Measurements from ENCODE around the gene MCTP1.

MCTP1 gene

DNA sequence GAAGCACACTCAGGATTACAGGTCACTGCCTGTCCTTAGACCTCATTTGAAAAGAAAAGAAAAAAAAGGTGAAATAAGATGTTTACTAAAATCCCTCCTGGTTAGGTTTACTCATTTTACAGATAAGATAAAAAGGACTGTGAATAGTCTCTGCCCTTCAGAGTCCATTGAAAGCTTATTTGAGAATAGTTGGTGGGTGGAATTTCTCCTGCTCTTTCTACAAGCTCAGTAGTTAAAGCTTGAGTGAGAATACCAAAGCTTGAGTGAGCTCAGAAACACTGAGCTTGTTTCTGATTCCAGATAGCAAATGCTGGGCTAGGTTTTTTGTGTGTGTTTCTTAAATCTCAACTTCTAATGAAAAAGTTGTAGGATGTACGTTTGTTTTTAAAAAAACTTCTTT lies 559.8 kb downstream of the MCTP1 start:
- no peak for DNase-seq (ENCODE audit: low read depth in 2 of 3, low spot score in 2 of 3)

DNA sequence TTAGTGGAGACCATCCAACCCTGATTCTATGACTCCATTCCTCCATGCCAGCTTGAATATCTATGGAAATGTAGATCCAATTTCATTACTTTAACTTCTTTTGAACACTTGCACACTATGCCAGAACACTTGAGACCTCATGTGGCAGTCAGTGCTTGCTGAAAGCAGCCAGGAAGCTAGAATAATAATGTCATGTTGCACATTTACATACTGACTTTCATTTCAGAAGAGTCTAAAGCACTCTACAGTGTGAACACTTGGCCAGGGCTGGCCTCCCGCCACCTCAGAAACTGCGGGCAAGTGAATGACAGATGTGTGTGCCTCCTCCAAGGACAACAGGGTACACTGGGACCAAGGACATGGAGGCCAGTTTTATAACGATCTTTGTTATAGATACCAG lies 569.1 kb downstream of the MCTP1 start:
- DNase-seq (ENCODE audit: low read depth in 2 of 3, low spot score in 2 of 3): no peak

DNA sequence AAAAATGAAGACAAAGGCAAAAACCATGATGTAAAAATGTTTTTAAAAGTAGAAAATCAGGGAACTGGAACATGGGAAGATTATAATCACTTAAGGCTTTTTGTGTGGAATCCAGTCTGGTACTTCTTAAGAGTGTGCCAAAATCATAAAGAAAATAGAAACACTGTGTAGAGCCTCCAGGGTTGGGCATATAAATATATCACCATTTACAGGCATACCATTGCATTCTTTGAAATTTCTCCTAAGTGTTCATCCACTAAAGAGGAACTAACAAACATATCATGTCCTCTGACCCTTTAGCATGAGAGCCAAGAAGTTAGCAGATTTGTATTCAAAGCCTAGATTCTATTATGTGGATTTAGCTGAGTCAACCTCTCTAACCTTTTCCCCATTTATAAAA lies 573.1 kb downstream of the MCTP1 start:
- DNase-seq (ENCODE audit: low read depth in 2 of 3, low spot score in 2 of 3): no peak

DNA sequence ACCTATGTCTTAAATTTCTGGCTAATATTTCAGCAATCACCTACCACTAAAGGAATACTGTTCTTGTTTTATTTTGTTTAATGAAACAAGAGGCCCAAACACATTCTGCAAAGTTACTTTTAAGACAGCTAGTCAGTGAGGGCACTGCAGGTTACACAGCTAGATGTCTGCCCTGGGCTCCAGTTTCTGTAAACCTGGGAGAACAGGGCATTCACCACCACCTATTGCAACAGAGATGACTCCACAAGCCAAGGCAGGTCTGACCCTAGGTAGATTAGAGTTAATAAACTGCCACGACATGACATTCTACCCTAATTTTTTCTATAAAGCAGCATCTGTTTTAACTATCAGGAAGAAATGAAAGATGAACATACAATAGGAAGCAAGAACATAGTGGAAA lies 575.6 kb downstream of the MCTP1 start:
- no peak for DNase-seq (ENCODE audit: low read depth in 2 of 3, low spot score in 2 of 3)

DNA sequence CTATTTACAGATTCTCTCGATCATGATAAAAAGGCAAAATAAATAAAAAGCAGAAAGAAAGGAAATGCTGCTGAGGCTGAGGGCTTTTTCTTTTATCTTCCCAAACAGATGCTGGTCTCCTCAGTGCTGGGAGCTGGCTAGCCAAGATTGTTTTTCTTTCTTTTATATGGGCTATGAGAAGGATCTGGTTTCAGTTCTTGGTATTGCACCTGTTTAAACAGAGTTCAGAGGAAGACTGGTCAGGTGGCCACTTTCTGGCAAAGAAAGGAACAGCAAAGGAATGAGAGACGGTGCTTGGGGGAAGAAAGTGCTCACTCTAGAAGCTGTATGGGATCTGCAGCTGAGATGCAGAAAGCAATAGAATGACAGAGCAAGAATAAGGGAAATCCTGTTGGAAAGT lies 577.5 kb downstream of the MCTP1 start:
- DNase-seq (ENCODE audit: low read depth in 2 of 3, low spot score in 2 of 3): no peak

DNA sequence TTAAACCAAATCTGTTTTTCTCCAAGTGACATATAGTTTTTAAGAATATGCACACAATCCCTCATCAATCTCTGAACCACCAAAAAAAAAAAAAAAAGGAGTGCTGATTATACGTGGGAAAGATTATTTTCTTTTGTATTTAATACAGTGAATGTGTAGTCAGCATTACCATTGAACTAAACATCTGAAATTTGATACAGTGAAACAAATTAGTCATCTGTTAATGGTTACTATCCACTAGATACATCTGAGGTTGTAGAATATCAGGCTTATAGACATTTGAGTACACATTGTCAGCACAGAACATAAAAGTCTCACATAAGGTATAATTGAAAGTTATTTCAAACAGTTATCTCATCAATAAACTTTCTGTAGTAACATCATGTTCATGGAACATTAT lies 579.5 kb downstream of the MCTP1 start:
- no peak for DNase-seq (ENCODE audit: low read depth in 2 of 3, low spot score in 2 of 3)

DNA sequence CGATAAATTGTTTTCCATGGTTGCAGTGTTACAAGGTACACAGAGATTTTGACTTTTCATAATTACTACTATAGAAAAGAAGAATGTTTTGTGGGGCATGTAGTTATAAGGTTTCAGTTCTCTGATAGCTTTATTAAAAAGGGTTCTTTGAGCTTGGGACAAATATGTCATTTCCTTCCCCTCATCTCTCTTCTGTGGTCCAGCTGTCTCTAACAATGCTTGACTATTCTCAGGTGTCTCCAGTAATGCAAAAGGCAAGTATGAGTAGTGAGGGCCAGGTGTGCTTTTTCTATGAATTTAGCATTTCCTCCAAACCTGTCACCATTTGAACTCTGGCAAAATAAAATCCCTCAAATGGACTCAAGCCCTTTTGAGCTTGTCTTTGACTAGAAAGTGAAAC lies 582.2 kb downstream of the MCTP1 start:
- no peak for DNase-seq (ENCODE audit: low read depth in 2 of 3, low spot score in 2 of 3)

DNA sequence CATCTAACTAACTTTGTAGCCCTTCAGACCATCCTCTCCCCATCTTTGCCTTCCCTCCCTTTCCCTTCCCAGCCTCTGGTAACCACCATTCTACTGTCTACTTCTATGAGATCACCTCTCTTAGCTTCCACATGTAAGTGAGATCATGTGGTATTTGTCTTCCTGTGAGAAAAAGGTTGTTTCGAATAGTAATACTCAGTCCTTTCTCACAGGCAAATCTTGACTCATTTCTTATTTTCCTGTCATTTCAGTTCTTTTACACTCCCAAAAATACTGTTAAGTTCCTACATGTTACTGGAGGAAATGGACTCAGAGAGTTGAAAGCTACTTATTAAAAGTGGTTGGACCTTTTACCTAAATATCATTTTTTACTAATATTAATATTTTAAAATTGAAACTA lies 584.3 kb downstream of the MCTP1 start:
- no peak for DNase-seq (ENCODE audit: low read depth in 2 of 3, low spot score in 2 of 3)

DNA sequence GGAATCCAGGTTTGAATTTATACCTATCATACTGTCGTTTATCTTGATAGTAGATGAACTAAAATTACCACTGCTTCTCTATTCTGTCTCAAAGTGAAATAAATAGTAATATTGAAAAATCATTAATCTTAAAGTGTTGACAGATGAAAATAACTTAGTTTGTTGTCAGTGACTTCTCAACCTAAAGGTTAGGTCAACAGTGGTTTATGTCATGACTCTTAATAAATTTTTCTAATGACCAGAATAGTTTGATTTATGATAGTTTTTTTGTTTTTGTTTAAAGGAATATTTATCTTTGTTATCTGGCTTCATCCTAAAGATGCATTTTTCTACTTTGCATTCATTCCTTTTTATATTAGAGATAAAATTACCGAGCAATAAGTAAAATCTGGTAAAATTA lies 585.3 kb downstream of the MCTP1 start:
- DNase-seq (ENCODE audit: low read depth in 2 of 3, low spot score in 2 of 3): no peak

DNA sequence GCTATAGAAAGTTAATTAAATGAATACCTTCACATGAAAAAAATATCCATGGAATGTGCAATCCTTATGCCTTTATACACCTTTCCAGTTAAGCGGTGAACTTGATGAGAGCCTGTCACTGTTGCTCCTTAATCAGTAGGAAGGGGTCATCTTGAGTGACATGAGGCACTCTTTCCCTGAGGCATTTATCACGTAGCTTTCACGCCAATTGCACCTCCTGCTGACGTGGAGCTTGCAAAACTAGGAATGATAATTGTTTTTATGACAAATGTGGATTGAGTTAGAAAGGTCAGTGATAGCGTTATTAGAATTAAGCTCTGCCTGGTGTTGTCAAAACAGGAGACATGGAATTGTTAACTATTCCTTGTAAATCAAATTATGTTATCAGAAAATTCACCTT lies 586.7 kb downstream of the MCTP1 start:
- no peak for DNase-seq (ENCODE audit: low read depth in 2 of 3, low spot score in 2 of 3)

DNA sequence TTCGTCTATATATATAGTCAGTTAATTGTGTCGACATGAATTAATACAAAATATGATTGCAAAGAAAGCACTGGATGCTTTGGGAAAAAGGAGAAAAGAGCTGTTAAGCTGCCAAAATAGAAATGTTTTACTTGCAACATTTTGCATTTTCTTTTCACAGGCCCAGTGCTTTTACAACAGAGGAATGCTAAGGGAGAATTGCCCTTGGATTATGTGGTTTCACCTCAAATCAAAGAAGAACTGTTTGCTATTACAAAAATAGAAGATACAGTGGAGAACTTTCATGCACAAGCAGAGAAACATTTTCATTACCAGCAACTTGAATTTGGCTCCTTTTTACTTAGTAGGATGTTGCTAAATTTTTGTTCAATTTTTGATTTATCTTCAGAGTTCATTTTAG lies 590.2 kb downstream of the MCTP1 start:
- no peak for DNase-seq (ENCODE audit: low read depth in 2 of 3, low spot score in 2 of 3)

DNA sequence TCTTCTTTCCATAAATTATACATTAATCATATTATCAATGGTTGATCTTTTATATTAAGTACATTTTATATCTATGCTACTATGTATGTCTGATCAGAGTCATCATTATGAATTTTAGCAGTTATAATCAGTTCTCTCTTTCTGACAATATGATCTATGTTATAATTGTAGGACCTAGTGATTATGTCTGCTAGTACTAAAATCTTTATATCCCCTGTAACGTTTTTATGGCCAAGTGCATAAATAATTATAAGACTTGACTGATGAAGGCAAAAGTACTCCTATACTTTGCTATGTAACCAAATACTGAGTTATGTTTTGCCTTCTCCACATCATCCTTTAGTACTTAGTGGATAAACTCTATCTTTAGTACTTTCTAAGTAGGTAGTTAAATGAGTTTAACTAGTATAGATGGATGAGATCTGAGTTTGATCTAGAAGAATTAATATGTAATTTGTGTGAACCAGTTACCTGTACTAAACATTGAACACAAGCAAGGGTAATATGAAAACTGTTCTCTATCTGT lies 591.0 kb downstream of the MCTP1 start:
- DNase-seq (ENCODE audit: low read depth in 2 of 3, low spot score in 2 of 3): no peak

DNA sequence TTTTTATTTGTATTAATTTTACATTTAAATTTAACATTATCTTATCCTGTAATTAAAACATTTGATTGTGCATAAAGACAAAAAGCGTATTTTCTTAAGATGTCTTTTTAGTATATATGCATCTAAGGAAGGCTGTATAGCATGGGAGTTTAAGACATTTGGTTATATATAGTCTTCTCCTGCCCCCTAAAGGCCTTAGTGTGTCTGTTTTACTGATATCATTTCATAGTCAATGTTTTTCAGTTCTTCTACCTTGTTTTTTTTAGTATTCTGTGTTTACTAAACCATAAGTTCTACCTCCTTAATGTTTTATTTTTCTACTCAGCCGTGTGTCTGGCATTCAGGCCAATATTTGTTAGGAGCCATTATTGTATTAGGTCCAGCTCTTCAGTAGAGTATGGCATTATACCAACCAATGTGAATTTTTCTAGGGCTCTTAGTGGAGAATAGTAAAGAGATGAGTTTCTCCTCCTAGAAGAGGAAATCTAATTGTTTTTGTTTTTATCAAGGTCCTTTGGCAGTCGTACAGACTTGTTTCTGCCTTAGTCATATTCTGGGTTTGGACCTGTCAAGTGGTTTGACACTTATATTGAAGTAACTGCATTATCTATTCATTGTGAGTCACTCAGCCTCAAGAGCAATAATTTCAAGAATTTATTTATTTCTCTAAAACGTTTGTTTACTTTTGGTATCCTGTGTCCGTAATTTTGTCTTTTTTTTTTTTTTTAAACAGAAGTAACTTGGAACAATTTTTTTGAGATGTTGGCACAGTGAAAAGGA lies 591.7 kb downstream of the MCTP1 start:
- DNase-seq (ENCODE audit: low read depth in 2 of 3, low spot score in 2 of 3): no peak

DNA sequence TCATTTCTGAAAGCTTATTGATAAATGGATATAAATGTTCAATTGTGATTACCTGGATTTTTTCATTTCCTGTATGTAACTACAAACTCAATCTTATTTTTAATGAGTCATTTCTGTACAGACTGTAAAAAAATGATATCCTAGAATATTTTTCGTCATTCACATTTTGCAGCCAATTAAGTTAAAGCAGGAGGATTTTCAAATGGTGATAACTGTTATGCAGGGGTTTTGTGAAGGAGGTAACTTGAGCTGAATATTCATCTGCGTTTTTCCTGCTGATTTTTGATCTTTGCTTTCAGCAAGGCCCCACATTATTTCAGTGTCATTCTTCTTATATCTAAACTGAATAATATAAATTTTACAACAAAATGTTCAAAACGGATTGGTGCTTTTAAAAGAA lies 592.3 kb downstream of the MCTP1 start:
- DNase-seq (ENCODE audit: low read depth in 2 of 3, low spot score in 2 of 3): no peak

DNA sequence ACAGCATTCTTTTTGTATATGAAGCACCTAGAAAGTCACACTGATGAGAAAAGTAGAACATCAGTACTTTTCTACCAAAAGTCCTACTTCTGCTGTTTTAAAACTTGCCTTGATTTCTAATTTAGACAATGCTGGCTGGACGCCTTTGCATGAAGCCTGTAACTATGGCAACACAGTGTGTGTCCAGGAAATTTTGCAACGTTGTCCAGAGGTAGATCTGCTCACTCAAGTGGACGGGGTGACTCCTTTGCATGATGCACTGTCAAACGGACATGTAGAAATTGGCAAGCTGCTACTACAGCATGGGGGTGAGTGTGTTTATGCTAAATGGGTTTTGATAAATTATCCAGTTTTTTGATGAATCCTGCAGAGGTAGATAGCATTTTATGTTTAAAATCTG lies 592.9 kb downstream of the MCTP1 start:
- DNase-seq (ENCODE audit: low read depth in 2 of 3, low spot score in 2 of 3): no peak

DNA sequence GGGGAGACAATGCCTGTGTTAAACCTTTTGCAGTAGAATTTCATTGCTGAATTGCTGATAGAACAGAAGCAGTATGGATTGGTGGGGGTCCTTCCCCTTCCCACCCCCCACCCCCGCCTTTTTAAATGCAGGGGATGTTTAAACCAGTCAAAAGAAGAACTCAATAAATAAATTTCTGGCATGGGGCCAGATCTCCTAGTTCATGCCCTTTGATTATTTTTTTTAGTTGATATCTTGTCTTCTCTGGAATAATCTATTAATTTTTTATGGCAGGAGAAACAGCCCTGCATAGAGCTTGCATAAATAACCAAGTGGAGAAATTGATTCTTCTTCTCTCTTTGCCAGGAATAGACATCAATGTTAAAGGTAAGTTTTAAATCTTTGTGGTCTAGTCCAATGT lies 593.6 kb downstream of the MCTP1 start:
- DNase-seq (ENCODE audit: low read depth in 2 of 3, low spot score in 2 of 3): no peak

DNA sequence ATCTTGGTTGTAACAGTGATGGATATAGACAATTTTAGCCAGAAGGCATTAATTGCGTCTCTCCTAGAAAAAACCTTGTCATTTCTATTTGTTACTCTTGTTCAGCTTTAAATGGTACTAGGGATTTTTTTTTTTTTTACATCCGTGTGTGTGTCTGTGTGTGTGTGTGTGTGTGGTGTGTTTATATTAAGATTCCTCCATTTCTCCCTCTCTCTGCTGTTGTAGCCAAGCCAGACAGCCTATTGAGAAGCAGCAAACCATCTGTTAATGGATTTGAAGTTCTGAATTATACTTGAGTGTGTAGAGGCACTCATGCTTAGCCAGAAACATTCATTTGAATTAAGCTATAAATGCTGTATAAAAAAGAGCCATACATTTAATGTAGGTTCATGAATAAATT lies 594.1 kb downstream of the MCTP1 start:
- DNase-seq (ENCODE audit: low read depth in 2 of 3, low spot score in 2 of 3): no peak

DNA sequence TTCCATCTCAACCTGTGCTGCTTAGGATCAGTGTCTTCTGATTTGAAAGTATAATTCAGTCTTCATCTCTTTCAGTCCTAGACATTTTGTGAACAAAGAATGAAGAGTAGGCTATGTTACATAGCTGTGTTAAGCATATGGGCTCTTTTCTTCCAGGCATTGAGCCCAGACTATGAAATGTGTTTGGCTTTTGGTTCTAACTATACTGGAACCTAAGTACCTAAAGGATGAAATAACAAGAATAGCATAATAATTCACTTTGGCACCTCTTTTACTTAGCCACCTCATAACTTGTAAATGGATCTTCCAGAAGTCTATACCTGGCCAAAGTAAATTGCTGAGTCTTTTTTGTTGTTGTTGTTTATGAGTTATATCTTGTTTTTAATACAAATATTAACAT lies 595.0 kb downstream of the MCTP1 start:
- no peak for DNase-seq (ENCODE audit: low read depth in 2 of 3, low spot score in 2 of 3)

DNA sequence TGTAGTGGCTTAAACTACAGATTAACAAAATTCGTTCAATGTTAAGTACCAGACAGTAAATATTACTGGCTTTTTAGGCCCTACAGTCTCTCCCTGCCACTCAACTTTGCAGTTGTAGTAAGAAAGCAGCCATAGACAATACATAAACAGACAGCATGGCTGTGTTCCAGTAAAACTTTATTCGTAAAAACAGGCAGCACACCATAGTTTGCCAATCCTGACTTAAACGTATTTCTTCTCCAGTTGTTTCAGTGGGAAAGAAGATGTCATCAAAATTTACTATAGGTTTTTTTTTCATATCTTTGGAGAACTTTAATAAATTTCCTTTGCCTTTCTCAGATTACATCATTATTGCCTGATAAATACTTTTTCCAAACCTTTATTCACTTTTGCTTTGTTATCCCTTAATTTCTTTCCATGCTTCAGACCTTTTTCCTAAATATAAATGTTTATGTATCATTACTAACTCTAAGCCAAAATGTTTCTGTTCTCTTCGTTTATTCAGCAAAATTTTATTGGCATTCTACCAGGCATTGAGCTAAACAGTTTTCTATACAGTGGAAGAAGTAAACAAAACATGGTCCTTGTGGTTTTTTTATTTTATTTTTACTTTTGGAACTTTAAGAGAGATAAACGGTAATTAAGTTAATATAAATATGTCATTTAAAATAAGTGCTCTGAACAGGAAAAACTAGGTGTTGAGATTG lies 601.9 kb downstream of the MCTP1 start:
- no peak for DNase-seq (ENCODE audit: low read depth in 2 of 3, low spot score in 2 of 3)

DNA sequence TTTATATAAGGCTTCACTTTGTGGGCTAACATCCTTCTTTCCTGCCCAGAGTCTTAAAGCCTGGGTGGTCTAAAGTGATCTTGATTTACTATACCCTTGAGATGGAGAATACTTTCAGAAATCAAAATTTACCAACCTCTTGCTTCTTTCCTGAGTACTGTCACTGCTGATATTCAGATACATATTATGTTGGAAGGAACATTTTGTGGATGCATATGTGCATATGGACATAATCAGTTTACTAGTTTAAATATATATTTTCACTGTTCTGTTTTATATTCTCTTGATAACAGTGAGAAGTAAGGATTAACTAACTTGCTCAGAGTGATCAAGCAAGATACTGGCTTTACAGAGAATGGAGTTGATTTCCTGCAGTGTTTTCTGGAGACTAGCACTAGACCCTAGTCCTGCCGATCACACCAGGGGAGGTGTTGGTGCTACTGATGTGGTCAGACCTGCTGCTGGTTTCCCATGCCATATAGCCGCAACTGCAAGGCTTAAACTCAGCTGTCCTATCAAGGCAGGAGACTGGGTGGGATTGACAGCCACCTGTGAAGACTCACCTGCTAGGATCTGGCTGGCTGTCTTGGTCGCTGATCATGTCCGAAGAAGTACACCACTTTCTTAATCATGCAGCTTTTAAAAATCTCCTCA lies 608.8 kb downstream of the MCTP1 start:
- DNase-seq (ENCODE audit: low read depth in 2 of 3, low spot score in 2 of 3): no peak

DNA sequence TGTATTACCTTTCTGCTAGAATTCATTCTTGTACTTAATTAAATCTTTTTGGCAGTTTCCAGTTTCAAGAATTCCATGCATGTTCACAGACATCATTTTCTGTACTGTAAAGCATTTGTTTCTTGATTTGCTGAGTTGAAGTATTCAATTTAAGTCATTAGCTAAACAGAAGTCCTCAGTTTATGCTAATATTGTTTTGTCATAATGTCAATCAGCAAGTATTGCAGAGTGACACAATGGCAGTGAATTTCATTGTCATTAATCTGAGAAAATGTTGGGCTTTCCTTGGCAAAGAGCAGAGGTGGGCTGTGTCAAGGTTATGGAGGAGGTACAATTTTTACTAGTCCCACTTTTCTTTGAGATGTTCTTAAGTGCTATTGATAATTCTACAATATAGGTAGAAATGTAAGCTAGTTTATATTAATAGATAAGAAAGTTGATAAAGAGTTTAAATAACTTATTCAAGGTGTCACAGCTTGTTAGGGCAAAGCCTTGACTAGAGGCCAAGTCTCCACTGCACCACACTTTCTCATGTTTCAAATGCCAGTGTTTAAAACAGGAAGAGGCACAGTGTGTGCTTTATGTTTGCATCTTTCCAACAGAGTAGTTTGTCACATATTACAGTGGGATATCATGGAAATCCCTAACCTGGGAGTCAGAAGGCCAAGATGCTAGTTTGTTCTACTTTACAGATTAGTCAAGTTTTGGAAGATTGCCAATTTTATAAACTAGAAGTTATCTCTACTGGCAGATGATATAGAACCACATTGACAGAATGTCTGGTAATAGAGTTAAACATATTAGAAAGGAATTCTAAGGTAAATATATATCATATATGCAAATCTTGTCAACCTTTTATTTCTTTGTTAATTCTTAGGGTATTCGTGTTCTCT lies 610.2 kb downstream of the MCTP1 start:
- DNase-seq (ENCODE audit: low read depth in 2 of 3, low spot score in 2 of 3): no peak
